ENCODE results near the gene GDF15. TPM values are rescaled to one million over a fixed set of nuclear protein-coding genes. Genes with fewer than 3 reads are reported as not detected.

Gene GDF15
- total RNA-seq, 1 experiment from 2014 or later, result 425 TPM

GRCh38 chr19:18433015-18433691 lies 47.2 kb downstream of the GDF15 start:
- no peaks in the 10 kb centered on the region for H3K9me3 ChIP-seq (ENCODE audit: control insufficient read depth in 1 of 2, insufficient read depth in 1 of 2, low read depth in 1 of 2, low read length in 2 of 2)
- RAD21 ChIA-PET (ENCODE audit: low non-redundant PET in 1 of 2, low total read pairs in 2 of 2, uncharacterized antibody in 2 of 2, unreplicated experiment in 2 of 2), result no interaction called here
- no peak overlapping the region for H3K9ac ChIP-seq (ENCODE audit: low read length)
- H3K4me1 ChIP-seq (ENCODE audit: control insufficient read depth in 1 of 2, insufficient read depth in 2 of 2, low read length in 2 of 2), result peaks cover under 1 to 24% of the 10 kb centered on the region in 2 experiments
- ATAC-seq (no peak), DNase-seq (ENCODE audit: low read depth, low spot score) (no peak)
- no peaks in the 10 kb centered on the region for H3K9me2 ChIP-seq (ENCODE audit: insufficient read depth)
- H3K4me2 ChIP-seq (ENCODE audit: low read length), result no peak overlapping the region
- no peaks in the 10 kb centered on the region for H4K20me1 ChIP-seq (ENCODE audit: insufficient read depth)
- BruUV-seq (replicated peaks), result no TSS peak
- H3K4me3 ChIP-seq (replicated peaks in 1 of 2; ENCODE audit: low read depth in 1 of 2, low read length in 2 of 2), result no peak overlapping the region
- no peaks in the 10 kb centered on the region for H3K27me3 ChIP-seq (ENCODE audit: insufficient read depth, low read length)
- TF ChIP-seq ZNF274 (IDR thresholded peaks at IDR 0.05; ENCODE audit: low read depth, low read length) (no peak), EZH2phosphoT487 (IDR thresholded peaks at IDR 0.05; ENCODE audit: borderline replicate concordance) (no peak), POLR2AphosphoS5 (IDR thresholded peaks at IDR 0.05; ENCODE audit: low read depth, low read length) (no peak), ATF3 (IDR thresholded peaks at IDR 0.05) (no peak), ZBTB33 (IDR thresholded peaks at IDR 0.05; ENCODE audit: extremely low read depth, insufficient replicate concordance, low read length) (no peak), FOSL1 (IDR thresholded peaks at IDR 0.05; ENCODE audit: low read depth) (no peak), POLR2A (IDR thresholded peaks at IDR 0.05; ENCODE audit: borderline replicate concordance, extremely low read depth, insufficient read depth, insufficient read length) (no peak), CTCF (IDR thresholded peaks at IDR 0.05 in 2 of 3, conservative IDR thresholded peaks at IDR 0.05 in 1 of 3; ENCODE audit: borderline replicate concordance in 1 of 3, insufficient read depth in 1 of 3, low read depth in 2 of 3, low read length in 2 of 3) (no peak), RAD21 (IDR thresholded peaks at IDR 0.05; ENCODE audit: low read depth) (no peak), SP1 (IDR thresholded peaks at IDR 0.05; ENCODE audit: low read depth) (no peak), MAX (IDR thresholded peaks at IDR 0.05) (no peak), SRF (IDR thresholded peaks at IDR 0.05; ENCODE audit: low read depth) (no peak), YY1 (IDR thresholded peaks at IDR 0.05; ENCODE audit: extremely low read depth, insufficient replicate concordance, low read depth, low read length) (no peak), CBX3 (IDR thresholded peaks at IDR 0.05; ENCODE audit: low read depth) (no peak), EGR1 (IDR thresholded peaks at IDR 0.05; ENCODE audit: low read depth) (no peak), REST (IDR thresholded peaks at IDR 0.05; ENCODE audit: low read depth) (no peak)
- peak overlapping the region; percentile 14; the same call in 1 of the 2 replicates for H3K27ac ChIP-seq (ENCODE audit: low read depth, low read length)
- POLR2A ChIA-PET, result no interaction called here
- H3K36me3 ChIP-seq (ENCODE audit: control insufficient read depth in 1 of 2, insufficient read depth in 2 of 2, low read length in 2 of 2), result peaks cover 3 to 8% of the 10 kb centered on the region in 2 experiments; a peak in 3 of 4 replicates
- peaks cover 9% of the 10 kb centered on the region; the same call in 1 of the 2 replicates for H3K79me2 ChIP-seq (ENCODE audit: insufficient read depth, low read length)
- no peak overlapping the region for H2AFZ ChIP-seq (ENCODE audit: low read depth, low read length, poor library complexity, severe bottlenecking)
- CTCF ChIA-PET, result no interaction called here
- intact Hi-C loops (cut with micrococcal nuclease), result no loop called here

All from HCT116 (cell line).